HG02623 (cell line): ENCODE data around the gene PRKN.
"Not testable (repeated sequence)": the region's sequence is repeated elsewhere in the genome, so short reads cannot be mapped to it uniquely, and the experiment has no call there.

ENCODE experiments used
- ATAC-seq: cut with Tn5 transposase; IDR thresholded peaks from one replicate; pipeline ENCODE4 v1.9.1; 2021; ENCODE audit warnings: moderate library complexity; ENCODE audit not compliant: unreplicated experiment

Gene PRKN

GRCh38 chr6:161834426-161834825 lies 893.1 kb downstream of the PRKN start:
- ATAC-seq, result no peak

DNA sequence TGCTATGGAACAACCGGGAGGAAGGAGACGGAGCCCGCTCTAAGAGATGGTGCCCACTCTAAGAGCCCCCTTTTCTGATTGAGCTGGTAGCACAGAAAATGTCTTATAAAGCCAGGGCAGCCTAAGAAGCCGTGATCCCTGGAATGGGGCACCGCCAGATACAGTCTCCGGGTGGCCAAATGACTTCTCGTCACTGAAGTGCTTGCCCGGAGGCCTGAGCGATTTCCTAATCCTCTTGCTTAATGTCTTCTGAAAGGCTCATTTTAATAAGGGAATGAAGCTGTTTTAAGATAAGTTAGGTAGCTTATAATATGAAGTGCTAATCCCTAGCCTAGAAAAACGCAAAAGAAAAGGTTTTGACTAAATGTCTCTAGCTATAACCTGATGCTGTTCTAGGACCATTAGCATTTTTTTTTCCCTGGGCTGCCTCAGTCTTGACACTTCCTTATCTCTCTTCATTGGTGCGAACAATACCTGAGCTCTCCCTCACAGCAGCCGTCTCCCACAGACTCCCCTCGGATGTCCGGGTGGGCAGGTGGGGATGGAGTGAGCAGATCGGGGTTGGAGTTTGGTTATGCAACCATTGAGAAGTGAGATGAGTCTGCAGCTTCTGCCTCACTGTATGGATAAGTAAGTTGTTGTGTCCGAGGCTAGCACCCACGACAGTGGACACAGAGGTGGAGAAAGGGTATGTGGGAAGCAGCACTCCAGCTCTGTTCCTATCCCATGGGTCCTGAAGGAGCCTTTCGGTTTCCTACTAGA lies 894.3 kb downstream of the PRKN start:
- ATAC-seq, result no peak

DNA sequence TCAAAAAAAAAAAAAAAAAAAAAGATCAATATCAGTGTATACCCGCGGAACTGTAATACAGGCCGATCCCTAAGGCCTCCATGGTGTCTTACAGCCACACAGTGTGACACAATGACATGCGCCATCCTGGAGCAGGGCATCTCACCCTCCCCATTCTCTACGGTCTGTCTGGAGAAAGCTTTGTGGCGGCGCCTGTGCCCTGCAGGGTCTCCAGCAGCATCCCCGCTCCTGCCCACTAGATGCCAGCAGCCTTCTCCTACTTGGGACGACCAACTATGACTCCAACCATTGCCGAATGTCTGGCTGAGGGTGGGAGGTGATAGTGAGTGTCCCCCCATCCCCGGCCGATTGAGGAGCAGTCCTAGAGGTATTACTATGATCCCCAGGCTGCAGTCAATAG lies 894.9 kb downstream of the PRKN start:
- no peak for ATAC-seq

GRCh38 chr6:161830866-161831616 lies 896.5 kb downstream of the PRKN start:
- ATAC-seq, result no peak

- no peak for ATAC-seq
Measured at GRCh38 chr6:161829291-161829729, 898.3 kb downstream of the PRKN start.

DNA sequence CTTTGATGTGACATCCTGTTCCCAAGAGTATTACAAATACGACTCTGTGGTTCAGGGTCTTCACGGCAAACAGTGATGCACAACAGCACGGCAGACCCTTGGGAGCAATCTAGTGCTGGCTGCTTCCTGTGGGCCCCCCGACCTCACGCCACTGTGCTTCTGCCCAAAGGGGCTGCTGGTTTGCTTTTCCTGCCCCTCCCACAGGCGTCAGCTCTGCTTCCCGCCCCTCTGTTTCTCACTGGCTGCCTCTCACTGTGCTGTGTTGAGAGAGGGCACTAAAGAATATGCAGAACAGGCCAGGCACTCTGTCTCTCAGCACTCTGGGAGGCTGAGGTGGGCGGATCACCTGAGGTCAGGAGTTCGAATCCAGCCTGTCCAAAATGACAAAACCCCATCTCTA lies 899.2 kb downstream of the PRKN start:
- no peak for ATAC-seq

DNA sequence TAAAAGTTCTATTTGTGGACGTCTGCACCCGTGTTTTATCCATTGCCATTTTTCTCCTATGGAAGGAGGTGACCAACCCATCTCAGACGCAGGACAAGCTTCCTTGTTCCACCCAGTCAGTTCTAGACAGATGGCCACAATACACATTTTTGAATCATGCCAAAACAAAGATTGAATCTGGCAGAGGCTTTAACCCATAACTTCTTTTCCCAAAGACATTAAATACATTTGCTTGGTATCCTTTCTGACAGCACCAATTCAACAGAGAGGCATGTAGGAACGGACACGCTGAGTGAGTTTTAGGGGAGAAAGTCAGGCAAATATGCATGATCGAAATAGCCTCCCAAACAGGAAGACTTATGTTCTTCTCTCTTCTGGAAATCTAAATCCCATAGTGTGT lies 901.1 kb downstream of the PRKN start:
- no peak for ATAC-seq

GRCh38 chr6:161822204-161822603 lies 905.4 kb downstream of the PRKN start:
- ATAC-seq, result not testable (repeated sequence)

DNA sequence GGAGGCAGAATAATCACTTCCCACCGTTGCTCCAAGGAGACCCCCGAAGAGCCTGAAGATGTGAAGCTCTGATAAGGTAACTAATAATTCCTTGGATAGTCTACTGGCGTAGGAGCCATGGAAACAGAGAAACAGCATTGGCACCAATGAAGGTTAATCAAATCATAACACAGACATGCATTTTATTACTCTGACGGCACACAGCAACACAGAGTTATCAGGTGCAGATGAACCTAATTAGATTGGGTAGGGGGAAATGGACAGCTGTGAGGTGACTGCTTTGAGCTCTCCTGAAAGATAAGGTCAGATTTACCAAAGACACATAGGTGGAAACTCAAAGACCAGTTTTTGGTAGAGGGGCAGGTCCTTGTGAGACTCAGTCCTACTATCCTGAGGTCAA lies 909.7 kb downstream of the PRKN start:
- ATAC-seq, result no peak

- ATAC-seq, result no peak
Measured at GRCh38 chr6:161815965-161816364, 911.6 kb downstream of the PRKN start.

DNA sequence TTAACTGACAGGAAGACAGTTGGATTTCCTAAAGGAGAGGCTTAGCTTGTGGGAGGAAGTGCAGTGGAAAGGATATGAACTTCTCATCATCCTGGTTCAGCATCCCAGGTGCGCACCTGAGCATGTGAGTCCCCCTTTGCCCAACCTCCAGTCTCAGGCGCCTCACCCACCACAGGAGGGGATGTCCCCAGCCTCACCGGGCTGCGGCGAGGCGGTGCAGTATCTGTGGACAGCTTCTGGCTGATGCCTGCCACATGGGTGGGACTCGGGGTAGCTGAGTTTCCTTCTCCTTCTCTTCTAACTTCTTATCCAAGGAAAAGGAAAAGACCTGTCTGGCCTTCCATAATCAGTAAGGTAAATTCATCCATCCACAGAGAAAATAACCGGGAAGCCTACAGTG lies 914.4 kb downstream of the PRKN start:
- ATAC-seq, result no peak

DNA sequence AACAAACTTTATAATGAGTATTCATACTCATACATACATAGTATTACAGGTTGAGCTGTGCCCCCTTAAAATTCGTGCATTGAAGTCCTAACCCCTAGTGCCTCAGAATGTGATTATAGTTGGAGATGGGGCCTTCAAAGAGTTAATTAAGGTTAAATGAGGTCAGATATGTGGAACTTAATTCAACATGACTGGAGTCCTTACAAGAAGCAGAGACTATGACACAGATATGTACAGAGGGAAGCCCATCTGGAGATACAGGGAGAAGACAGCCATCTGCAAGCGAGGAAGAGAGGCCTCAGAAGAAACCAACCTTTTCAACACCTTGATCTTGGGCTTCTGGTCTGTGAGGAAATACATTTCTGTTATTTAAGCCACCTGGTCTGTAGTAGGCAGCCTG lies 917.6 kb downstream of the PRKN start:
- no peak for ATAC-seq

GRCh38 chr6:161804838-161805237 lies 922.7 kb downstream of the PRKN start:
- no peak for ATAC-seq

DNA sequence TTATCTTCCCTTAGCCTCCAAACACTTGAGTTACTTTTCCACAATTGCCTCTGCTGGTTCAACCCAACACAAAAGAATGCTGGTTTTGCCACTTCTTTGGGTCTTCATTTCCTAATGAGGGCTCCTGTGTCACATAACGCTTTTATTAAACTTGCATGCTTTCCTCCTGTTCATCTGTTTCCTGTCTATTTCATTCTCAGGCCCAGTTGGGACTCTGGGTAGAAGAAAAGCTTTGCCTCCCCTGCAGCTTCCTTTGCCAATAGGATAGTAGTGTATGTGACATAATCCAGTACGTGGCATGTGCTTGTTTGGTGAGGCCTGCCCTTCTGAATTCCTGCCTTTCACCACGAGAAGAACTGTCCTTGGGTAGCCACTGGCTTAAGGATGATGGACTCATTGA lies 924.4 kb downstream of the PRKN start:
- no peak for ATAC-seq

DNA sequence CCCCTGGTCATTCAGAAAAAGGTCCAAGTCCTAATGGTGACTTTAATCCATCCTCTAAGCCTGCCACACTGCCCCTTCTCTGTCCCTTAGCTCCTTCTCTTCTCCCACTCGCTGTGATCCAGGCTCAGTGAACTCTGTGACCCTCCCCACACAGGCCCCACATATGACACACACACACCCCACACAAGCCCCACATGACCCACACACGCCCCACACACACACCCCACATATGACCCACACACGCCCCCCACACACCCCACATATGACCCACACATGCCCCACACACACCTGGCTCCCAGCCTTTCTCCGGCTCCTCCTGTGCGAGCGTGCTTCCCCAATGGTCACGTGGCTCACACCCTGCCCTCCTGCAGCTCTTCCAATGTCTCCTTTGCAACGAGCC lies 925.3 kb downstream of the PRKN start:
- no peak for ATAC-seq

GRCh38 chr6:161798844-161799394 lies 928.6 kb downstream of the PRKN start:
- ATAC-seq, result no peak

DNA sequence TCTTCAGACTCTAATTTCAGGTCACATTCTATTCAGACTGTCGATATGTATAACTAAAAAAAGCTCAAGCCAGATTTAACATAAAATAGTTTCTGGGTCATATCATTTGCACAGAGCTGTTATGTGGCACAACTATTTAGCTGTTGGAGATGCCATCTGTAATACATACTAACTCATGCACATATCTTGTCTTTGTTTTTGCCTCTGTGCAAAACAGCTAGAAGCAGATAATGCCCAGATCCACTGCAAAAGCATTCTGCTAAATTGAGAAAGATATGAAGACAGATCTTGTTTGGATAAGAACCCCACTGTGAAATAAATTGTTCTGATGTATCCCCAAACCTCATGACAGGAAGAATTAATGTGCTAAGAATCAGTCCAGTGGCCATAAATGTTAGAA lies 930.9 kb downstream of the PRKN start:
- no peak for ATAC-seq

DNA sequence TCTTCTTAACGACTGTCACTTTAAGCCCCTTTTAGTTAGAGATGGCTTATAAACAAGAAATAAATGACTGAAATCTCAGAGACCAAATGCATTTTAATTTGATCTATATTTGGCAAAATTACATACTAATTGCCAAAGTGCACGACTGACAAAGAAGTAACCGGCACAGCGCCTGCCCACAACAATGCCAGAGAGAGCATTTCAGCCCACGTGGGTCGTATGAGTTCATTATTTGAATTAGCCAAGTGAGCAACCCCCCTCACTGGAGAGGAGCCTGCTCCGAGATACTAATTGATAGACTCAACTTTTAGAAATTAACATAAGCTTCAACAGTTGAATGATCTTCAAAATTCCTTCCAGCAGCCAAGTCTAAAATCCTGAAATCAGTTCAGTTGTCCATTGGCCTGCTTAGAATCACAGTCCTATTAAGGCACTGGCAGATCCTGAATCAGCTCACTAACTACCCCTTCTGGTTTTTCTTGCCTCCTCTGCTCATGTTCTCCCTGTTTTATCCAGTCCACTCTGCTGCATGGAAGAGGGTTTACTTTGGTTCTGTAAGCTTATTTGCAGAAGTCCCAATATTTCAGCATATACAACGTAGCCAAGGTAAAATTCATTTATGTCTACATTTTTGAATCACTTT lies 934.6 kb downstream of the PRKN start:
- ATAC-seq, result no peak

DNA sequence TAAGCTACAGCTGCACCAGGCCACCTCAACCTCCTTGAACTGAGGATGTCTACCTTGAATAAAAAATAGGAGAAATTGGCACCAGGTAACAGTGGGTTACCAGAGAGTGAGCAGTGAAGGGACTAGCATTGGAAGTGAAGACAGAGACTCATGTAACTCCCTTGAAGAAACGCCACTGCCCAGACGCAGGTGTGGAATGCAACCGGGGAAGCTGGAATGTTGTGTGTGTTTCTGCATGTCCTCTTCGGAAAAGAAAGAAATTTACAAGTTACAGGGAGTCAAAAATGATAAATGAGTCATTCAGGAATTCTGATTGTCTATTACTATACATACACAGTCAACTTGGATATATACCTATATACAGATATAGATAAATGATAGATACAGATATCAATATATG lies 939.0 kb downstream of the PRKN start:
- ATAC-seq, result no peak

GRCh38 chr6:161772176-161772575 lies 955.4 kb downstream of the PRKN start:
- no peak for ATAC-seq

- ATAC-seq, result no peak
Measured at GRCh38 chr6:161761966-161762365, 965.6 kb downstream of the PRKN start.

- no peak for ATAC-seq
Measured at GRCh38 chr6:161755080-161755479, 972.5 kb downstream of the PRKN start.
